ENCODE results near the gene TEAD1. TPM values are rescaled to one million over a fixed set of nuclear protein-coding genes. Genes with fewer than 3 reads are reported as not detected.

Gene TEAD1
- total and polyA plus RNA-seq, 2 donors (not counting 3 experiments of a cell fraction or from before 2014, with no cell fraction given): 15.3 to 49.0 TPM

- TF ChIP-seq MYC (IDR thresholded peaks at IDR 0.05; ENCODE audit: low read depth, low read length): no peak
- TF ChIP-seq CTCF (IDR thresholded peaks at IDR 0.05; ENCODE audit: extremely low read depth in 1 of 2, insufficient read depth in 1 of 2, low read depth in 1 of 2, low read length in 2 of 2): no peak
- TF ChIP-seq MAX (IDR thresholded peaks at IDR 0.05; ENCODE audit: insufficient read depth, insufficient read length): no peak
- no peak for TF ChIP-seq JUN (IDR thresholded peaks at IDR 0.05; ENCODE audit: borderline replicate concordance, insufficient read depth, insufficient read length, low read depth)
- TF ChIP-seq GATA2 (IDR thresholded peaks at IDR 0.05; ENCODE audit: insufficient read depth, insufficient read length, low read depth, low read length): no peak
- TF ChIP-seq FOS (IDR thresholded peaks at IDR 0.05; ENCODE audit: borderline replicate concordance, insufficient read depth, low read length): no peak
- TF ChIP-seq EZH2 (IDR thresholded peaks at IDR 0.05; ENCODE audit: borderline replicate concordance, low read depth, low read length, severe bottlenecking): no peak
- TF ChIP-seq POLR2A (IDR thresholded peaks at IDR 0.05; ENCODE audit: low read depth, low read length): no peak
- TF ChIP-seq POLR2AphosphoS5 (IDR thresholded peaks at IDR 0.05; ENCODE audit: insufficient read depth, low read depth, low read length): no peak
- intact Hi-C loops (cut with micrococcal nuclease) (no loop called here), dilution Hi-C loops (cut with MboI; ENCODE audit: extremely low pct_ligation_motif_present, low sequenced_read_pairs) (no loop called here)
- Histone ChIP-seq H3K9me3 (replicated peaks; ENCODE audit: control insufficient read depth, insufficient read depth, low read length) (no peaks in the 10 kb centered on the region), H3K4me1 (ENCODE audit: control insufficient read depth, extremely low read depth, insufficient read depth, low read length) (peaks cover 17% of the 10 kb centered on the region), H4K20me1 (replicated peaks; ENCODE audit: control insufficient read depth, extremely low read depth, insufficient read depth, low read length) (no peaks in the 10 kb centered on the region), H3K79me2 (ENCODE audit: control insufficient read depth, insufficient read depth, low read length) (peaks cover 32% of the 10 kb centered on the region), H3K36me3 (ENCODE audit: control insufficient read depth in 2 of 2, extremely low read depth in 1 of 2, insufficient read depth in 2 of 2, low read length in 2 of 2) (no peaks in the 10 kb centered on the region), H3K4me3 (replicated peaks in 1 of 3; ENCODE audit: insufficient read depth in 1 of 3, low read depth in 1 of 3, low read length in 3 of 3) (no peak overlapping the region), H3K9me1 (replicated peaks; ENCODE audit: control insufficient read depth, extremely low read depth, insufficient read depth, low read length) (no peaks in the 10 kb centered on the region), H3K27me3 (ENCODE audit: control insufficient read depth in 2 of 2, insufficient read depth in 2 of 2, low read length in 2 of 2) (no peaks in the 10 kb centered on the region), H3K27ac (ENCODE audit: insufficient read depth, low read depth, low read length) (no peak overlapping the region), H2AFZ (ENCODE audit: low read depth, low read length) (no peak overlapping the region), H3K9ac (replicated peaks; ENCODE audit: extremely low read depth, insufficient read depth, low read length) (no peak overlapping the region), H3K4me2 (ENCODE audit: insufficient read depth, low read length) (no peak overlapping the region)
- DNase-seq (ENCODE audit: low read depth, low spot score) (no peak), FAIRE-seq (no peak)
- BruUV-seq (replicated peaks): no TSS peak
- POLR2A ChIA-PET: no interaction called here
- CTCF ChIA-PET: interaction anchor here (1.0 kb wide), 1 partner anchor 12 kb away, joined by 3 read pairs; no protein-coding TSS in a partner anchor
Observed at GRCh38 chr11:12773591-12773990, 99.4 kb downstream of the TEAD1 start.
